HG03571 (cell line): ENCODE data around the gene SMIM5.
A peak's percentile ranks its signal among the peaks of the same experiment; 100 is the strongest.

Source experiments
- ATAC-seq: cut with Tn5 transposase; IDR thresholded peaks from one replicate; pipeline ENCODE4 v1.9.1; 2021; ENCODE audit not compliant: unreplicated experiment

Gene SMIM5

GRCh38 chr17:75639327-75639726 is 6.1 kb downstream of the SMIM5 start:
- ATAC-seq = no peak

- no peak for ATAC-seq
These were observed 6.7 kb downstream of the SMIM5 start for GRCh38 chr17:75639771-75640555.

GRCh38 chr17:75640556-75641119 is 7.4 kb downstream of the SMIM5 start:
- no peak for ATAC-seq

- no peak for ATAC-seq
These were observed 8.1 kb downstream of the SMIM5 start for GRCh38 chr17:75641343-75641742.

GRCh38 chr17:75642182-75642783 is 9.0 kb downstream of the SMIM5 start:
- ATAC-seq = no peak

GRCh38 chr17:75642784-75643642 is 9.8 kb downstream of the SMIM5 start:
- ATAC-seq = no peak

GRCh38 chr17:75643643-75644017 is 10.4 kb downstream of the SMIM5 start:
- ATAC-seq = no peak

- no peak for ATAC-seq
These were observed 12.3 kb downstream of the SMIM5 start for GRCh38 chr17:75645501-75645888.

- ATAC-seq = peak; percentile 83
These were observed 12.8 kb downstream of the SMIM5 start for GRCh38 chr17:75645889-75646637.

GRCh38 chr17:75646638-75646992 is 13.4 kb downstream of the SMIM5 start:
- ATAC-seq = no peak

GRCh38 chr17:75647061-75647460 is 13.8 kb downstream of the SMIM5 start:
- no peak for ATAC-seq

- ATAC-seq = no peak
These were observed 14.7 kb downstream of the SMIM5 start for GRCh38 chr17:75647921-75648320.

GRCh38 chr17:75649687-75650086 is 16.5 kb downstream of the SMIM5 start:
- no peak for ATAC-seq

GRCh38 chr17:75650874-75651273 is 17.6 kb downstream of the SMIM5 start:
- ATAC-seq = no peak

GRCh38 chr17:75652341-75652740 is 19.1 kb downstream of the SMIM5 start:
- no peak for ATAC-seq

- no peak for ATAC-seq
These were observed 19.8 kb downstream of the SMIM5 start for GRCh38 chr17:75652934-75653549.

GRCh38 chr17:75654176-75654575 is 20.9 kb downstream of the SMIM5 start:
- no peak for ATAC-seq

- no peak for ATAC-seq
These were observed 25.0 kb downstream of the SMIM5 start for GRCh38 chr17:75658237-75658636.

GRCh38 chr17:75661531-75661930 is 28.3 kb downstream of the SMIM5 start:
- no peak for ATAC-seq

- ATAC-seq = no peak
These were observed 29.3 kb downstream of the SMIM5 start for GRCh38 chr17:75662511-75662910.
